ENCODE measurements around the gene STK17B.
A peak's percentile ranks its signal among the peaks of the same experiment; 100 is the strongest.

The STK17B gene

DNA sequence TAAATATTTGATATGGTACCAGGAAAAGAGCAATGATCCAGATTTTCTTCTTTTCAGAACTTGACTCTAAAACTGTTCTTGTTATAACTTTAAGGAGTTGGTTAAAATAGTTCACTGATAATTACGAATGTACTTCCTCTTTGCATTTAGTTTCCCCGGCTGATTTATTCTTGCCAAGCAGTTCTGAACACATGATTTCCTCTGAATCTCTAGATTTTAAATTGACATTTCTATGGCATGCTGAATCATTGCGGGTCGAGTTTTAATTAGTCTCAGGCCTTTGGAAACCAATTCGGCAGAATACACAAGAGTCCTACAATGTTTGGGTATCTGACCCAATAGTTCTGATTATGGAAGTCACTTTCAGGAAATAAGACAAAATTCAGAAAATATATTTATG, 65.4 kb downstream of the STK17B start:
- no peak for DNase-seq

- no peak for DNase-seq
Observed at GRCh38 chr2:196104066-196104465, 67.3 kb downstream of the STK17B start.

GRCh38 chr2:196103626-196104025, 67.8 kb downstream of the STK17B start:
- no peak for DNase-seq

DNA sequence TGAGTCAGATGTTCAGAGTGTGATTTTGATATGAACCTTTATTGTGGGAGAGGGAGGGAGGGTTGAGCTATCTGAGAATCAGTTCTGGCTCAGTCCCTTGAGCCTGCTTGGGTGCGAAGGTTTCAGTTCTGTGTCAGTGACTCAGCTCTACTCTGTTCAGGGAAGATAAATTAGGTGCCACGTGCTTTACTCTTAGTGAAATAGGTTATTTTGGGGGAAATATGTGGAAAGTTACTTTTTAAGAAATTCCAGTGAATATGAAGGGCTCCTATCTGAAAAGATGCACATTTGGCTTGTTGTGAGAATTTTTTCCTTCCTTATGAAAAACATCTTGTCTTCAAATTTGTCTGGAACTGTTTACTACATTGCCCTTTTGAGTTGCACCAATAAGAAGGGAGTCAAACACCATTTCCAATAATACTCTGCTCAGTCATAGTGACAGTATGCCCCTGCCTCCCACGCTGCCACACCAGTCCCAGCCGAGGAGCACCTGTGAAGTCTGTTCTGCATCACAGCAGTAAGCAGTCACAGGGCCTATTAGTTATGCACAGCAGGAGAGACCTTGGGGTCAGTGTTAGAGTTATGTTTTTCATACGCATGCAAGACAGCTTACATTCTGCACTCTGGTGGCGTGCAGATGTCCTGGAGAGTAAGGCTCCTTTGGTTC, 69.9 kb downstream of the STK17B start:
- DNase-seq, result peak; percentile 22

- DNase-seq, result no peak
Observed at GRCh38 chr2:196099916-196100315, 71.5 kb downstream of the STK17B start.

- DNase-seq, result no peak
Observed at GRCh38 chr2:196097864-196098660, 73.3 kb downstream of the STK17B start.

DNA sequence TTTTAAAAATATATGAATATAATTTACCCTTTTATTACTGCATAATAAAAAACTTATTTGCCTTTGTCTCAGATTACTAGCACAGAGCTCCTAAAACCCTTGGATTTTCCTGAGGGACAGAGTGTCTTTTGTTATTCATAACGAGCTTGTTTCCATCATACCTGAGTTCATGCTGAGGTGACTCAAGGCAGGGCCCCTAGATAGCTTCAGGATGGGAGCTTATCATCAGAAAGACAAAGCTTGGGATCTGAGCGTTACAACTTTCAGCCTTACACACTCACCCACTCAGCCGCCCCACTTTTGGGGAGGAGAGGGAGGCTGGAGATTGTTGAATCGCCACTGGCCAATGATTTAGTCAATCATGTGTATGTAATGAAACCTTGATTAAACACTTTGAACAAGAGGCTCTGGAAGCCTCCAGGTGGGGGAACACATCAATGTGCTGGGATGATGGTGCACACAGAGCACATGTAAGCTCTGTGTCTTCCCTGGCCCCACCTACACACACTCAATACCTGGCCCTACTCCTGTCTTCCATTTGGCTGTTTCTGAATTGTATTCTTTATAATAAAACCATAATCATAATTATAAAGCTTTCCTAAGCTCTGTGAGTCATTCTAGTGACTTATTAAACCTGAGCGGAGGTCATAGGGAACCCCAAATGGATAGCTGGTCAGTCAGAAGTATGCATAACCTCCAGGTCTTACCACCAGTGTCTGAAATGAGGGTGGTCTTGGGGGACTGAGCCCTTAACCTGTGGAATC, 74.2 kb downstream of the STK17B start:
- no peak for DNase-seq

DNA sequence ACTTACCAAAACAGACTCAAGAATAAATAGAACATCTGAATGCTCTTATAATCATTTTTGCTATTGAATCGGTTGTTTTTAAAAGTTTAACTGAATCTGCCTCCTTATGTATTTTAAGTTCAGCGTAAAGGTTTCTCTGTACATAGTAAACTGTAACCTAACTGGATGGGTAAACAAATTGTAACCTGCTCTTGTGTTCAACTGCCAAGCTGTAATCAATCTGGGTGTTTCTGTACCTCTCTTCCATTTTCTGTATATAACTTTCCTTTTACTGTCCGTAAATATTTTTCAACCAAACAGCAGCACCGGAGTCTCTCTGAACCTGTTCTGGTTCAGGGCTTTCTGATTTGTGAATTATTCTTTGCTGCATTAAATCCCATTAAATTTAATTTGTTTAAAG, 75.1 kb downstream of the STK17B start:
- DNase-seq, result no peak

DNA sequence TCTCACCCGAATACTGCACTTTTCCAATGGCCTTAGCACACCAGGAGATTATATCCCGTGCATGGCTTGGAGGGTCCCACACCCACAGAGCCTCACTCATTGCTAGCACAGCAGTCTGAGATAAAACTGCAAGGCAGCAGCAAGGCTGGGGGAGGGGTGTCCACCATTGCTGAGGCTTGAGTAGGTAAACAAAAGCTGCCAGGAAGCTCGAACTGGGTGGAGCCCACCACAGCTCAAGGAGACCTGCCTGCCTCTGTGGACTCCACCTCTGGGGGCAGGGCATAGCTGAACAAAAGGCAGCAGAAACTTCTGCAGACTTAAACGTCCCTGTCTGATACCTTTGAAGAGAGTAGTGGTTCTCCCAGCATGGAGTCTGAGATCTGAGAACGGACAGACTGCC, 81.9 kb downstream of the STK17B start:
- peak; percentile 17 for DNase-seq

DNA sequence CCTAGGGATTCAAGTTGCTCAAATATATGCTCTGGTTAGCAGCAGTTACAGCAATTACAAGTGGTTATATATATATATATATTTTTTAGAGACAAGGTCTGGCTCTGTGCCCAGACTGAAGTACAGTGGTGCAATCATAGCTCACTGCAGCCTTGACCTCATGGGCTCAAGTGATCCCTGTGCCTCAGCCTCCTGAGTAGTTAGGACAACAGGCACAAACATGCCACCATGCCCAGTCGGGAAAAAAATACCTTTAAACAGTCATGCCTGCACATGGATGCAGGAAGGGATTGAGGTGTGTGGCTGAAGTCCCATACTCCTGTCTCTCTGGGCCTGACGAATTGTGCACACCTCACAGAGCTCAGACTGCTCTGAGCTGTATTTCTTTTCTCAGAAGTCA, 83.2 kb downstream of the STK17B start:
- no peak for DNase-seq

DNA sequence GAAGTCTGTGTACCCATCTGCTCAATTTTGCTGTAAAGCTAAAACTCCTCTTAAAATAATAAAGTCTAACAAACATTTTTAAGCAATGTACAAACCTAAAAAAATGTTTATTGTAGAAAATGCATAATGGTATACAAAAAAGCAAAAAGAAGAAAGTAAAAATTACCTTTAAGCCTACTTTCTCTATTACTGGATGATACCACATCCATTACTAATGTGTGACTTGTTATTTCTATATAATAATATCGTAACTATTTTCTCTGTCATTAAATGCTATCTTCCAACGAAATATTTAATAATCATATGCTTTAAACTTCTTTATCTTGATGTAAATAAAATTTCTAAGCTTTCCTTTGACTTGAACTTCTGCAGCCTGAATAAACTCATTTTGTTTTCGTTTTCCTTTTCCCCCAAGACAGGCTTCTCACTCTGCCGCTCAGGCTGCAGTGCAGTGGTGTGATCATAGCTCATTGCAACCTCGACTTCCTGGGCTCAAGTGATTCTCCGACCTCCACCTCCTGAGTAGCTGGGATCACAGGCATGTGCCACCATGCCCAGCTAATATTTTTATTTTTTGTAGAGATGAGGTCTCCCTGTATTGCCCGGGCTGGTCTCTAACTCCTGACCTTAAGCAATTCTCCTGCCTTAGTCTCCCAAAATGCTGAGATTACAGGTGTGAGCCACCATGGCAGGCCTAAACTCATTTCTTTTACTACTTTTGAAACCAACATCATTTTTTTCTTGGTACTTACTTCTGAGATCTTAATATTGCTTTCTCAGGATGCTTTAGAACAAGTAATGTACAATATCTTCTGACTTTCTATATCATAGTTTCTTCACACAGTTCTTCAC, 84.6 kb downstream of the STK17B start:
- peak; percentile 30 for DNase-seq

- DNase-seq, result no peak
Observed at GRCh38 chr2:196083601-196084000, 87.8 kb downstream of the STK17B start.

Measured in CD4-positive, alpha-beta T cell treated with Interleukin-6 for 4 hours (primary cell).